PC-3 (cell line): ENCODE data around the gene CLIC1. TPM values are rescaled to one million over a fixed set of nuclear protein-coding genes. Genes with fewer than 3 reads are reported as not detected.

Source experiments
- ATAC-seq: fragments of 200-7000 bp; cut with Tn5 transposase; 2 replicates; pipeline ENCODE4 v1.9.1; 2020; ENCODE audit warnings: mild to moderate bottlenecking, moderate library complexity
- BruUV-seq: library from RNA; stranded (reverse); fragments of 400-500 nt; replicated peaks from 2 replicates; lab custom pipeline; 2021; lab: Mats Ljungman, UMichigan
- CTCF ChIA-PET: fragments of 300-600 bp; sonication (Branson Sonifier 250); formaldehyde crosslinking; loops from one replicate; lab custom pipeline; 2022; ENCODE audit warnings: antibody characterized with exemption; lab: Charles Lee
- POLR2A ChIA-PET: fragments of 300-600 bp; sonication (Branson Sonifier 250); formaldehyde crosslinking; loops from one replicate; lab custom pipeline; 2022; ENCODE audit warnings: antibody characterized with exemption; ENCODE audit not compliant: unreplicated experiment; lab: Charles Lee
- DNase-seq: peaks from one replicate; pipeline ENCODE4 v3.0.0-alpha.2; 2015
- H2AFZ ChIP-seq: fragments of 300-600 bp; sonication (generic); 2 replicates; pipeline ENCODE4 v1.6.0; 2016; ENCODE audit warnings: antibody characterized with exemption, low read length
- H3F3A ChIP-seq: fragments of 300-600 bp; sonication (generic); one replicate; pipeline ENCODE4 v1.6.0; 2017; ENCODE audit warnings: antibody characterized with exemption, low read length, control low read depth, mild to moderate bottlenecking; ENCODE audit not compliant: unreplicated experiment
- H3K27ac ChIP-seq: fragments of 300-600 bp; sonication (generic); 2 replicates; pipeline ENCODE4 v1.5.1; 2016; ENCODE audit warnings: mild to moderate bottlenecking, low read length
- H3K27me3 ChIP-seq: fragments of 300-600 bp; sonication (generic); 2 replicates; pipeline ENCODE4 v1.6.1; 2016; ENCODE audit warnings: low read length, mixed read lengths
- H3K36me3 ChIP-seq: fragments of 300-600 bp; sonication (generic); 2 replicates; pipeline ENCODE4 v1.6.1; 2016; ENCODE audit warnings: low read depth, mixed run types, low read length, mixed read lengths
- H3K4me1 ChIP-seq: fragments of 300-600 bp; sonication (generic); 2 replicates; pipeline ENCODE4 v1.5.1; 2016; ENCODE audit warnings: low read length; ENCODE audit not compliant: insufficient read depth
- H3K4me2 ChIP-seq: fragments of 300-600 bp; sonication (generic); 2 replicates; pipeline ENCODE4 v1.6.0; 2016; ENCODE audit warnings: low read length
- H3K4me3 ChIP-seq: fragments of 300-600 bp; sonication (generic); 2 replicates; pipeline ENCODE4 v1.5.1; 2016; ENCODE audit warnings: mild to moderate bottlenecking, low read length, mixed read lengths
- H3K79me2 ChIP-seq: fragments of 300-600 bp; sonication (generic); 2 replicates; pipeline ENCODE4 v1.6.1; 2017; ENCODE audit warnings: low read length, mixed read lengths
- H3K9ac ChIP-seq: fragments of 300-600 bp; sonication (generic); 2 replicates; pipeline ENCODE4 v1.6.0; 2016; ENCODE audit warnings: mild to moderate bottlenecking, low read length
- H3K9me2 ChIP-seq: fragments of 300-600 bp; sonication (generic); replicated peaks from 2 replicates; pipeline ENCODE4 v1.6.1; 2016; ENCODE audit warnings: mixed run types, low read length, mixed read lengths
- H3K9me3 ChIP-seq: fragments of 300-600 bp; sonication (generic); 2 replicates; pipeline ENCODE4 v1.6.1; 2016; ENCODE audit warnings: low read length, mixed read lengths
- H4K20me1 ChIP-seq: fragments of 300-600 bp; sonication (generic); 2 replicates; pipeline ENCODE4 v1.6.1; 2016; ENCODE audit warnings: low read length, mixed read lengths
- CTCF ChIP-seq: fragments of 300-600 bp; sonication (generic); conservative IDR thresholded peaks from 2 replicates; pipeline ENCODE4 v1.5.1; 2017; ENCODE audit warnings: antibody characterized with exemption, low read depth, mild to moderate bottlenecking, low read length
- EZH2 ChIP-seq: fragments of 300-600 bp; sonication (generic); IDR thresholded peaks from one replicate; pipeline ENCODE4 v1.6.1; 2017; ENCODE audit warnings: antibody characterized with exemption, mild to moderate bottlenecking, low read length; ENCODE audit not compliant: unreplicated experiment
- EZH2phosphoT487 ChIP-seq: fragments of 300-600 bp; sonication (generic); IDR thresholded peaks from 2 replicates; pipeline ENCODE4 v1.6.1; 2018; ENCODE audit warnings: mild to moderate bottlenecking, antibody characterized with exemption, low read length, borderline replicate concordance
- intact Hi-C: fragments of 100-400 bp; cut with micrococcal nuclease; formaldehyde crosslinking; loops from 2 replicates; pipeline ENCODE4 v1.9.0; 2023
- total RNA-seq: library from RNA; depleted of rRNA; stranded (reverse); fragments of >200 nt; gene quantifications from 2 replicates; pipeline ENCODE4 v1.2.3, GENCODE V29; 2014

Gene CLIC1
- total RNA-seq, 1 experiment from 2014 or later = 708 TPM

GRCh38 chr6:31697555-31697954 is 38.8 kb downstream of the CLIC1 start:
- Histone ChIP-seq H2AFZ (no peak overlapping the region), H4K20me1 (no peaks in the 10 kb centered on the region), H3K27me3 (no peaks in the 10 kb centered on the region), H3K27ac (no peak overlapping the region), H3K9me2 (no peaks in the 10 kb centered on the region), H3K36me3 (peaks cover 3% of the 10 kb centered on the region; the same call in 1 of the 2 replicates), H3K4me2 (no peak overlapping the region), H3K9ac (no peak overlapping the region), H3K4me3 (no peak overlapping the region), H3K9me3 (no peaks in the 10 kb centered on the region), H3K79me2 (peaks cover 20% of the 10 kb centered on the region), H3F3A (no peaks in the 10 kb centered on the region), H3K4me1 (peaks cover 10% of the 10 kb centered on the region)
- BruUV-seq = no TSS peak
- no peak for DNase-seq
- peak; percentile 25; the same call in 1 of the 2 replicates for ATAC-seq
- CTCF ChIA-PET = interaction anchor here (0.6 kb wide), 1 partner anchor 1268 kb away, joined by 3 read pairs; no protein-coding TSS in a partner anchor
- POLR2A ChIA-PET = no interaction called here
- intact Hi-C loops = no loop called here
- no peak for TF ChIP-seq EZH2
- TF ChIP-seq EZH2phosphoT487 = no peak
- TF ChIP-seq CTCF = no peak

- no peak overlapping the region for H3K27ac ChIP-seq
- peaks cover 7% of the 10 kb centered on the region; the same call in 1 of the 2 replicates for H3K36me3 ChIP-seq
- H3F3A ChIP-seq = no peaks in the 10 kb centered on the region
- no peak overlapping the region for H3K9ac ChIP-seq
- no peaks in the 10 kb centered on the region for H4K20me1 ChIP-seq
- H3K27me3 ChIP-seq = no peaks in the 10 kb centered on the region
- H3K9me2 ChIP-seq = no peaks in the 10 kb centered on the region
- ChIA-PET POLR2A (no interaction called here), CTCF (no interaction called here)
- no peak overlapping the region for H3K4me3 ChIP-seq
- no peak overlapping the region for H3K4me2 ChIP-seq
- H3K79me2 ChIP-seq = no peaks in the 10 kb centered on the region
- DNase-seq = no peak
- no peak overlapping the region for H2AFZ ChIP-seq
- intact Hi-C loops = no loop called here
- TF ChIP-seq EZH2 (no peak), CTCF (no peak), EZH2phosphoT487 (no peak)
- no TSS peak for BruUV-seq
- H3K4me1 ChIP-seq = 0 out of 2 replicates have a peak, but pooled peaks cover 3% of the 10 kb centered on the region
- ATAC-seq = no peak
- H3K9me3 ChIP-seq = no peaks in the 10 kb centered on the region
Observed at GRCh38 chr6:31693535-31693934, 42.8 kb downstream of the CLIC1 start.

- no peak for ATAC-seq
- H3K79me2 ChIP-seq = no peaks in the 10 kb centered on the region
Observed at GRCh38 chr6:31692886-31693285, 43.4 kb downstream of the CLIC1 start.

More at GRCh38 chr6:31692886-31693285, 43.4 kb downstream of the CLIC1 start:
- POLR2A ChIA-PET = no interaction called here
- Histone ChIP-seq H3K9me3 (no peaks in the 10 kb centered on the region), H3K9ac (no peak overlapping the region), H3K4me2 (no peak overlapping the region), H3K27ac (no peak overlapping the region), H3K36me3 (peaks cover 8% of the 10 kb centered on the region; the same call in 1 of the 2 replicates), H3K4me1 (0 out of 2 replicates have a peak, but pooled peaks cover 3% of the 10 kb centered on the region), H3K4me3 (no peak overlapping the region), H2AFZ (no peak overlapping the region), H3K27me3 (no peaks in the 10 kb centered on the region), H3F3A (no peaks in the 10 kb centered on the region), H3K9me2 (no peaks in the 10 kb centered on the region), H4K20me1 (no peaks in the 10 kb centered on the region)
- TF ChIP-seq EZH2 (no peak), CTCF (no peak), EZH2phosphoT487 (no peak)
- intact Hi-C loops = no loop called here
- no peak for DNase-seq
- BruUV-seq = no TSS peak
- CTCF ChIA-PET = no interaction called here
